Effector memory CD8-positive, alpha-beta T cell (primary cell): ENCODE results near the gene ITGA3.

ENCODE experiments used
- ATAC-seq: fragments of 150-1000 bp; cut with Tn5 transposase; replicated peaks from 2 replicates; pipeline ENCODE4 v1.10.0; 2021; ENCODE audit warnings: mild to moderate bottlenecking, moderate library complexity
- DNase-seq, 3 experiments: peaks; one replicate each; pipeline ENCODE4 v3.0.0; 2021
- H3K27ac Mint-ChIP-seq, 2 donors: one replicate each; pipeline ENCODE4 v1.8.0; 2022; ENCODE audit warnings: mild to moderate bottlenecking in 2 of 2, mixed read lengths in 2 of 2, moderate library complexity in 2 of 2
- H3K27me3 Mint-ChIP-seq, 2 donors: one replicate each; pipeline ENCODE4 v1.8.0; 2022; ENCODE audit warnings: mixed read lengths in 2 of 2
- H3K36me3 Mint-ChIP-seq: one replicate; pipeline ENCODE4 v1.8.0; 2022; ENCODE audit warnings: mild to moderate bottlenecking, moderate library complexity, mixed read lengths; ENCODE audit not compliant: insufficient read depth
- H3K4me1 Mint-ChIP-seq, 2 donors: one replicate each; pipeline ENCODE4 v1.8.0; 2022; ENCODE audit warnings: low read depth in 2 of 2, mixed read lengths in 2 of 2
- H3K4me3 Mint-ChIP-seq, 2 donors: one replicate each; pipeline ENCODE4 v1.8.0; 2022; ENCODE audit warnings: mild to moderate bottlenecking in 2 of 2, mixed read lengths in 2 of 2, moderate library complexity in 2 of 2
- H3K9me3 Mint-ChIP-seq, 2 donors: one replicate each; pipeline ENCODE4 v1.8.0; 2022; ENCODE audit warnings: mixed read lengths in 2 of 2

The ITGA3 gene

DNA sequence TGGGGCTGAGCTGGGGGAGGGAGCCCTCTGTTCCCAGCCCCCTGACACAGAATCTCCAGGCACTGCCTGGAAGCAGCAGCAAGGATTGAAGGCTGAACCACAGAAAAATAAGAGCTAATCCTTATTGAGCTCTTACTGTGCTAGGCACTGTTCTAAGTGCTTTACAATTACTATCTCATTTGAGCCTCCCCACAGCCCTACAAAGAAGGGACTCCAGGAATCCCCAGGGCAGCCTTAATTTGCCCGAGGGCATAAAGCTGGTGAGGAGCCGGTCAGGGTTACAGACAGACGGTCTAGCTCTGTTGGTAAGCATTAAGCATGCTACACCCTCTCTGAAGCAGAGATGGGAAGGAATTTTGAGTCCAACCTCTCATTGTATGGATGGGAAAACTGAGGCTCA is 67.0 kb downstream of the ITGA3 start:
- Mint-ChIP-seq H3K4me3 (no peak overlapping the region), H3K36me3 (peaks cover 6% of the 10 kb centered on the region), H3K9me3 (no peaks in the 10 kb centered on the region), H3K4me1 (peaks cover 2 to 3% of the 10 kb centered on the region in 2 donors), H3K27ac (no peak overlapping the region), H3K27me3 (peaks cover 45 to 57% of the 10 kb centered on the region in 2 donors)
- DNase-seq (no peak), ATAC-seq (no peak)

- no peak for DNase-seq
- H3K4me1 Mint-ChIP-seq, result peaks cover 6 to 8% of the 10 kb centered on the region in 2 donors
- H3K9me3 Mint-ChIP-seq, result no peaks in the 10 kb centered on the region
- H3K4me3 Mint-ChIP-seq, result no peak overlapping the region
- H3K36me3 Mint-ChIP-seq, result peaks cover 3% of the 10 kb centered on the region
- ATAC-seq, result no peak
- H3K27ac Mint-ChIP-seq, result no peak overlapping the region
- H3K27me3 Mint-ChIP-seq, result peaks cover 47 to 57% of the 10 kb centered on the region in 2 donors
Observed at GRCh38 chr17:50123649-50124349, 67.9 kb downstream of the ITGA3 start.

DNA sequence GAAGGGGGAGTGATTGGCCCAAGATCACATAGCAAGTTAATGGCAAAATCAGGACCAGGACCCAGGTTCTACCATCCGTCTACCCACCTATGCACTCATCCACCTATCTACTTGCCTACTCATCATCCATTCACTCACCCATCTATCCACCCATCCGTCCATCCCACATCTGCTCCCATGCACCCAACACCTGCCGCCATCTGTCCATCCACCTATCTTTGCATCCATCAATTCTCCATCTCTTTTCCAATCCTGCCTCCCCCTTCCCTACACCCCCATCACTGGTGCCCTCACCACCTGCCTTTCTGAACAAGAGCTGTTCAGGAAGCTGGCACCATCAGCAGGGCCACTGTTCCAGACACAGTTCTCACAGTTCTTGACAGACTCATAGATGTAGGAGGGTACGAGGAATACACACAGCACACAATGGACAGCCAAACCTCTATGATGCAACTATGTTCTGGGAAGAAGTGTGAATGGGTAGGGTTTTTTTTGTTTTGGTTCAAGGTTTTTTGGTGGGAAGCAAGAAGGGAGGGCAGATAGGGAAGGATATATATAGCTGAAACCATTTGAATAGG is 69.6 kb downstream of the ITGA3 start:
- Mint-ChIP-seq H3K4me1 (peaks cover 10 to 11% of the 10 kb centered on the region in 2 donors), H3K4me3 (no peak overlapping the region), H3K9me3 (no peaks in the 10 kb centered on the region), H3K27ac (no peak overlapping the region), H3K36me3 (peaks cover 11% of the 10 kb centered on the region), H3K27me3 (peaks cover 34 to 45% of the 10 kb centered on the region in 2 donors)
- DNase-seq (no peak), ATAC-seq (no peak)

- H3K27ac Mint-ChIP-seq, result no peak overlapping the region
- ATAC-seq (no peak), DNase-seq (no peak)
- H3K27me3 Mint-ChIP-seq, result peaks cover 14 to 27% of the 10 kb centered on the region in 2 donors
- H3K4me1 Mint-ChIP-seq, result peaks cover 22 to 24% of the 10 kb centered on the region in 2 donors
- no peak overlapping the region for H3K4me3 Mint-ChIP-seq
- H3K36me3 Mint-ChIP-seq, result peaks cover 23% of the 10 kb centered on the region
- H3K9me3 Mint-ChIP-seq, result no peaks in the 10 kb centered on the region
Observed at GRCh38 chr17:50127697-50128361, 71.9 kb downstream of the ITGA3 start.

DNA sequence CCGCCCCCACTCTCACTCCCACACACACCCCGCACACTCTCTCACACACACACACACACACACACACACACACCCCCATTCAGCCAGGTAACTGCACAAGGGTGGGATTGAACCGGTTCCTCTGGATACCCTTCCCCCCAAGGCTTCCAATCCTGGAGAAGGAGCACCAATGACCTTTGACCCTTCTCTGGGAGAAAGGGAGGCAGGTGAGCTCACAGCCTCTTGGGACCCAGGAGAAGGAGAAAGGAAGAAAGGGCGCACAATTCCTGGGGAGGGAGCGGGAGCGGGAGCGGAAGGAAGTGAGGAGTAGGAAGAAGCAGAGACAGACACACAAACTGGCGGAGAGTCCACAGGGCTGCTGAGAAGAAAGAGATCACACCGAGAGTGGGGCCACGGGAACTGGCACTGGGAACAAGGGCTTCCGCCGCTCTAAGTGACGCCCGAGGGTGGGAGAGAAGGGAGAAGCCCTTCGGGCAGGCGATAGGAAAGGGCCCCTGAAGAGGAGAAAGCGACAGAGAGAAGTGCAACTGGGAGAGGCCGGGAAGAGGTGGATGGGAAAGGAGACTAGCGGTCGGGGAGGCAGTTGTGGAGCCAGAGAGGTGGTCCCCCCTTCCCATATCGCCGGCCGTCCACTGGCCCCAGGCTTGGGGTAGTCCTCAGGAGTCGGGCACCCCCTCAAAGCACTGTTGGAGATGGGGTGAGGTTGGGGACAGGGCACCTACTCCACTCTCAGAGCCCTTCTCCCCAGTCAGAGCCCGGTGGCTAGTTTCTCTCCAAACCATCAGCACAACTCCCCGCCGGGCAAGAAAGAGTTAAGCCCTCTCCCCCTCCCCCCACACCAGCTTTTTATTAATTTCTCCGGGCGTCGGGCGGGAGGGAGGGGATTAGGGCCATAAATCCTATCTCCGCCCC is 72.8 kb downstream of the ITGA3 start:
- Mint-ChIP-seq H3K9me3 (no peaks in the 10 kb centered on the region), H3K4me3 (peak overlapping the region; percentile 73 to 81), H3K27ac (peak overlapping the region; percentile 68 to 81), H3K36me3 (peaks cover 24% of the 10 kb centered on the region), H3K4me1 (peaks cover 22 to 24% of the 10 kb centered on the region in 2 donors), H3K27me3 (peaks cover 14 to 24% of the 10 kb centered on the region in 2 donors)
- DNase-seq, result no peak
- no peak for ATAC-seq

GRCh38 chr17:50129353-50129727 is 73.4 kb downstream of the ITGA3 start:
- H3K9me3 Mint-ChIP-seq, result no peaks in the 10 kb centered on the region
- H3K27me3 Mint-ChIP-seq, result peaks cover 14 to 24% of the 10 kb centered on the region in 2 donors
- DNase-seq (no peak), ATAC-seq (peak; percentile 4)
- peaks cover 22 to 24% of the 10 kb centered on the region in 2 donors for H3K4me1 Mint-ChIP-seq
- peak overlapping the region; percentile 73 to 81 for H3K4me3 Mint-ChIP-seq
- peaks cover 28% of the 10 kb centered on the region for H3K36me3 Mint-ChIP-seq
- H3K27ac Mint-ChIP-seq, result peak overlapping the region; percentile 62 to 81

GRCh38 chr17:50129728-50130558 is 74.0 kb downstream of the ITGA3 start, which contains the start of gene SAMD14:
Gene SAMD14, minus strand, starts transcription at chr17:50130160. Its CDS starts 5,201 bp downstream, at chr17:50124959.
- peak within 1 kb of the TSS; percentile 68 to 81 for H3K27ac Mint-ChIP-seq
- H3K27me3 Mint-ChIP-seq, result peaks cover 14 to 24% of the 10 kb centered on the region in 2 donors
- H3K4me3 Mint-ChIP-seq, result peak within 1 kb of the TSS; percentile 73 to 81
- H3K4me1 Mint-ChIP-seq, result peaks cover 22 to 24% of the 10 kb centered on the region in 2 donors
- no peaks in the 10 kb centered on the region for H3K9me3 Mint-ChIP-seq
- ATAC-seq (peak; percentile 79), DNase-seq (peak; percentile 41 to 48 (median 44))
- H3K36me3 Mint-ChIP-seq, result peaks cover 28% of the 10 kb centered on the region

DNA sequence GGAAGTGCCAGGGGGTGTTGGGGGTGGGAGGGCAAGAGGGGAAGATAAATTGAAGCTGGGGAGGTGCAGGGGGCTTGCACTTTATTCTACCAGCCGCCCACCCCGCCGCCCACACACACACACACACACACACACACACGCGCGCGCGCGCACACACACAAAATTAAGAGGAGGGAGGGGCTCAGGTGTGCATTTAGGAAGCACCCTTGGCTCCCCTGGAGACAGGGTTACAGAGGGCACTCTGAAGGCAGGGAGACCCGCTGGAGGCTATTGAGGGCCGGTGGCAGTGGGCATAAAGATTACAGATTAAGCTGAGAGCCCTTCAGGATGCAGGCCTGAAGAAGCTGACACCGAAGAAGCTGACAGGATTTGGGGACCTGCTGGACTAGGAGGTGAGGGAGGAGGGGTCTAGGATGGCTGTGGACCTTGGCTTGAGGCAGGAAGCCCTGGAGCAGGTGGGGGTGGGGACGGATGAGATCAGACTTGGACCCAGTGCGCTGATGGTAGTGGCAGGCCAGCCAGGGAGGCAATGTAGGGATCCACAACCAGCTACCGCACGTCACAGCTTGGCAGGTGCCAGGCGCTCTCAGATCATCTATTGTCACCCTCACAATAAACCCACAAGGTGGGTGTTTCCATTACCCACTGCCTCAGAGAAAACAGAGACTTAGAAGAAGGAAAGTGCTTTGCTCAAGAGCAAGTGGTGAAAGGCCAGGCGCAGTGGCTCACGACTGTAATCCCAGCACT is 74.8 kb downstream of the ITGA3 start:
- DNase-seq (no peak), ATAC-seq (peak; percentile 13)
- Mint-ChIP-seq H3K9me3 (no peaks in the 10 kb centered on the region), H3K4me3 (peak overlapping the region; percentile 55 to 73), H3K27me3 (peaks cover 14 to 24% of the 10 kb centered on the region in 2 donors), H3K27ac (peak overlapping the region; percentile 68 to 81), H3K4me1 (peaks cover 22 to 24% of the 10 kb centered on the region in 2 donors), H3K36me3 (peaks cover 32% of the 10 kb centered on the region)

- Mint-ChIP-seq H3K9me3 (no peaks in the 10 kb centered on the region), H3K36me3 (peaks cover 37% of the 10 kb centered on the region), H3K4me3 (peak overlapping the region in 1 of 2 donors; percentile 73), H3K27me3 (peaks cover 14 to 24% of the 10 kb centered on the region in 2 donors), H3K4me1 (peaks cover 28 to 31% of the 10 kb centered on the region in 2 donors), H3K27ac (peak overlapping the region; percentile 63 to 81)
- no peak for ATAC-seq
- no peak for DNase-seq
Observed at GRCh38 chr17:50132104-50132794, 76.3 kb downstream of the ITGA3 start.

GRCh38 chr17:50133028-50133768 is 77.3 kb downstream of the ITGA3 start:
- Mint-ChIP-seq H3K4me3 (no peak overlapping the region), H3K27me3 (peaks cover 8 to 17% of the 10 kb centered on the region in 2 donors), H3K4me1 (peaks cover 31 to 34% of the 10 kb centered on the region in 2 donors), H3K27ac (no peak overlapping the region), H3K36me3 (peaks cover 46% of the 10 kb centered on the region), H3K9me3 (no peaks in the 10 kb centered on the region)
- ATAC-seq (no peak), DNase-seq (no peak)

DNA sequence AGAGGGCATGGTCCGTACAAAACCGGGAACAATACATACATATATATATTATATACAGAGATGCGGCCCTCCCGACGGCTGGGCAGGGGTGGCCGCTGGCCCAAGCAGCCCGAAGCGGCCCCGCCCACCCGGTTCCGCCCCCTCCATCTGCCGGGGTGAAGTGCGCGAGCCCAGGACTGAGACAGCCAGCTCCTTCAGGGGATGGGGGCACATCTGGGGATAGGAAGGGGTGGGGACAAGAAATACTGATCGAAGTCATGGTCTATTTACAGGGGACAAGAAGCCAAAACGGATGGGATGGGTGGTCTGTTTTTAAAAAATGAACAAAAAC is 77.8 kb downstream of the ITGA3 start:
- DNase-seq (no peak), ATAC-seq (no peak)
- Mint-ChIP-seq H3K36me3 (peaks cover 51% of the 10 kb centered on the region), H3K4me1 (peaks cover 28 to 30% of the 10 kb centered on the region in 2 donors), H3K9me3 (no peaks in the 10 kb centered on the region), H3K27ac (peak overlapping the region in 1 of 2 donors; percentile 44), H3K4me3 (no peak overlapping the region), H3K27me3 (peaks cover 2 to 11% of the 10 kb centered on the region in 2 donors)
